ENCODE data around the gene DNAJC1. TPM values are rescaled to one million over a fixed set of nuclear protein-coding genes. Genes with fewer than 3 reads are reported as not detected.

Gene DNAJC1
- total and polyA plus RNA-seq, 2 of the 4 experiments (the other 2 are of a cell fraction) = 12.7 to 13.3 TPM

- dilution Hi-C loops (cut with HindIII; ENCODE audit: low sequenced_read_pairs, unreplicated experiment) = no loop called here
- Histone ChIP-seq H3K9me1 (ENCODE audit: insufficient read depth, low read length) (peaks cover 4% of the 10 kb centered on the region; the same call in 1 of the 2 replicates), H3K27me3 (ENCODE audit: control insufficient read depth, insufficient read depth, low read length) (no peaks in the 10 kb centered on the region), H2BK15ac (ENCODE audit: low read depth, low read length) (no peak overlapping the region), H2AK9ac (replicated peaks; ENCODE audit: low read depth, low read length, poor library complexity) (no peak overlapping the region), H2BK5ac (ENCODE audit: low read depth, low read length, poor library complexity, severe bottlenecking) (no peak overlapping the region), H3K56ac (ENCODE audit: extremely low read depth, insufficient read depth, low read length) (no peak overlapping the region), H3K14ac (replicated peaks; ENCODE audit: low read depth, low read length) (no peak overlapping the region), H3K4me1 (ENCODE audit: control insufficient read depth, insufficient read depth, low read length) (no peaks in the 10 kb centered on the region), H4K5ac (ENCODE audit: low read depth, low read length) (no peak overlapping the region), H3K4me3 (ENCODE audit: insufficient read depth, low read depth, low read length) (no peak overlapping the region), H3K18ac (ENCODE audit: low read depth, low read length) (no peak overlapping the region), H4K20me1 (ENCODE audit: insufficient read depth, low read length) (no peaks in the 10 kb centered on the region; the same call in 1 of the 2 replicates), H3K4ac (ENCODE audit: low read depth, low read length) (no peak overlapping the region), H3K36me3 (ENCODE audit: control insufficient read depth, insufficient read depth, low read length) (peaks cover 24% of the 10 kb centered on the region), H3K4me2 (ENCODE audit: low read depth, low read length) (no peak overlapping the region), H2BK20ac (ENCODE audit: low read depth, low read length) (no peak overlapping the region), H2BK120ac (ENCODE audit: low read depth, low read length) (no peak overlapping the region), H2AK5ac (ENCODE audit: low read depth, low read length) (no peak overlapping the region), H3K23ac (ENCODE audit: low read depth, low read length) (no peak overlapping the region), H3K9ac (ENCODE audit: low read depth, low read length) (no peak overlapping the region), H2AFZ (replicated peaks; ENCODE audit: low read length, poor library complexity) (no peak overlapping the region), H3K9me3 (ENCODE audit: control insufficient read depth, insufficient read depth, low read length) (no peaks in the 10 kb centered on the region), H4K8ac (ENCODE audit: low read depth in 2 of 2, low read length in 2 of 2) (no peak overlapping the region), H3K79me1 (ENCODE audit: low read depth in 1 of 2, low read length in 2 of 2) (no peaks in the 10 kb centered on the region; a peak in 1 of 4 replicates), H3K27ac (ENCODE audit: insufficient read depth, low read length) (no peak overlapping the region), H4K91ac (ENCODE audit: insufficient read depth, low read depth, low read length) (no peak overlapping the region)
- WGBS, 2 experiments (ENCODE audit: extremely low coverage in 2 of 2, insufficient read length in 1 of 2) = 94% methylated on average over 8 of the region's 11 CpGs; no CpG with 5 or more reads in 1 of the 2 experiments
- no TSS peak for BruUV-seq (replicated peaks)
- no peak for DNase-seq
- TF ChIP-seq NFE2L2 (IDR thresholded peaks at IDR 0.05; ENCODE audit: low read depth, low read length) (no peak), MAFK (IDR thresholded peaks at IDR 0.05; ENCODE audit: low read depth, low read length) (no peak), RCOR1 (IDR thresholded peaks at IDR 0.05; ENCODE audit: insufficient replicate concordance, low read length) (no peak), ELK1 (IDR thresholded peaks at IDR 0.05; ENCODE audit: borderline replicate concordance, low read depth, low read length) (no peak), USF2 (IDR thresholded peaks at IDR 0.05; ENCODE audit: low read depth, low read length) (no peak), CHD1 (IDR thresholded peaks at IDR 0.05; ENCODE audit: low read depth, low read length) (no peak), CEBPB (IDR thresholded peaks at IDR 0.05; ENCODE audit: low read depth, low read length) (no peak), BHLHE40 (IDR thresholded peaks at IDR 0.05; ENCODE audit: low read depth, low read length) (no peak), RFX5 (IDR thresholded peaks at IDR 0.05; ENCODE audit: low read depth, low read length) (no peak), MXI1 (IDR thresholded peaks at IDR 0.05; ENCODE audit: borderline replicate concordance, low read depth, low read length) (no peak), FOS (IDR thresholded peaks at IDR 0.05; ENCODE audit: low read depth, low read length) (no peak), MAZ (IDR thresholded peaks at IDR 0.05; ENCODE audit: borderline replicate concordance, low read depth, low read length) (no peak), SMC3 (IDR thresholded peaks at IDR 0.05; ENCODE audit: low read depth, low read length) (no peak), RAD21 (IDR thresholded peaks at IDR 0.05; ENCODE audit: low read length) (no peak), POLR2A (IDR thresholded peaks at IDR 0.05; ENCODE audit: low read depth, low read length) (no peak)
- TF ChIP-seq, protein P1, sequence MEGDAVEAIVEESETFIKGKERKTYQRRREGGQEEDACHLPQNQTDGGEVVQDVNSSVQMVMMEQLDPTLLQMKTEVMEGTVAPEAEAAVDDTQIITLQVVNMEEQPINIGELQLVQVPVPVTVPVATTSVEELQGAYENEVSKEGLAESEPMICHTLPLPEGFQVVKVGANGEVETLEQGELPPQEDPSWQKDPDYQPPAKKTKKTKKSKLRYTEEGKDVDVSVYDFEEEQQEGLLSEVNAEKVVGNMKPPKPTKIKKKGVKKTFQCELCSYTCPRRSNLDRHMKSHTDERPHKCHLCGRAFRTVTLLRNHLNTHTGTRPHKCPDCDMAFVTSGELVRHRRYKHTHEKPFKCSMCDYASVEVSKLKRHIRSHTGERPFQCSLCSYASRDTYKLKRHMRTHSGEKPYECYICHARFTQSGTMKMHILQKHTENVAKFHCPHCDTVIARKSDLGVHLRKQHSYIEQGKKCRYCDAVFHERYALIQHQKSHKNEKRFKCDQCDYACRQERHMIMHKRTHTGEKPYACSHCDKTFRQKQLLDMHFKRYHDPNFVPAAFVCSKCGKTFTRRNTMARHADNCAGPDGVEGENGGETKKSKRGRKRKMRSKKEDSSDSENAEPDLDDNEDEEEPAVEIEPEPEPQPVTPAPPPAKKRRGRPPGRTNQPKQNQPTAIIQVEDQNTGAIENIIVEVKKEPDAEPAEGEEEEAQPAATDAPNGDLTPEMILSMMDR (conservative IDR thresholded peaks at IDR 0.05; ENCODE audit: low read depth, low read length) = no peak
- intact Hi-C loops (cut with micrococcal nuclease) = no loop called here
- ChIA-PET POLR2A (ENCODE audit: unreplicated experiment) (no interaction called here), CTCF (interaction anchor here (0.5 kb wide), 1 partner anchor 121 kb away, joined by 4 read pairs; no protein-coding TSS in a partner anchor)
- in situ Hi-C loops (cut with MboI; ENCODE audit: low sequenced_read_pairs) = loop anchor here (25.0 kb wide), 1 partner anchor 657 kb away; no protein-coding TSS in a partner anchor
- no peak for ATAC-seq (ENCODE audit: low read depth)
Observed at GRCh38 chr10:21744223-21744622, 259.3 kb downstream of the DNAJC1 start.

Measured in IMR-90 (cell line).